ENCODE results near the gene THRA. TPM values are rescaled to one million over a fixed set of nuclear protein-coding genes. Genes with fewer than 3 reads are reported as not detected.

Gene THRA
- total RNA-seq, 4 donors from 2014 or later: 34.0 to 52.9 (median 44.8) TPM

GRCh38 chr17:40034426-40035161 is 28.2 kb upstream of the THRA start:
- peaks cover 18 to 30% of the 10 kb centered on the region in 2 donors for H3K4me1 ChIP-seq
- intact Hi-C loops (cut with DNase I): no loop called here
- 77 to 83% methylated on average over 8 of the region's 8 CpGs for WGBS, 2 donors
- no peak for DNase-seq
- peaks cover 23 to 32% of the 10 kb centered on the region in 2 donors for H3K36me3 ChIP-seq
- no peak overlapping the region for H3K27ac ChIP-seq
- no peak overlapping the region for H3K4me3 ChIP-seq (replicated peaks in 1 of 3)
- no peaks in the 10 kb centered on the region for H3K27me3 ChIP-seq
- TF ChIP-seq, protein P1, sequence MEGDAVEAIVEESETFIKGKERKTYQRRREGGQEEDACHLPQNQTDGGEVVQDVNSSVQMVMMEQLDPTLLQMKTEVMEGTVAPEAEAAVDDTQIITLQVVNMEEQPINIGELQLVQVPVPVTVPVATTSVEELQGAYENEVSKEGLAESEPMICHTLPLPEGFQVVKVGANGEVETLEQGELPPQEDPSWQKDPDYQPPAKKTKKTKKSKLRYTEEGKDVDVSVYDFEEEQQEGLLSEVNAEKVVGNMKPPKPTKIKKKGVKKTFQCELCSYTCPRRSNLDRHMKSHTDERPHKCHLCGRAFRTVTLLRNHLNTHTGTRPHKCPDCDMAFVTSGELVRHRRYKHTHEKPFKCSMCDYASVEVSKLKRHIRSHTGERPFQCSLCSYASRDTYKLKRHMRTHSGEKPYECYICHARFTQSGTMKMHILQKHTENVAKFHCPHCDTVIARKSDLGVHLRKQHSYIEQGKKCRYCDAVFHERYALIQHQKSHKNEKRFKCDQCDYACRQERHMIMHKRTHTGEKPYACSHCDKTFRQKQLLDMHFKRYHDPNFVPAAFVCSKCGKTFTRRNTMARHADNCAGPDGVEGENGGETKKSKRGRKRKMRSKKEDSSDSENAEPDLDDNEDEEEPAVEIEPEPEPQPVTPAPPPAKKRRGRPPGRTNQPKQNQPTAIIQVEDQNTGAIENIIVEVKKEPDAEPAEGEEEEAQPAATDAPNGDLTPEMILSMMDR (IDR thresholded peaks at IDR 0.05): no peak
- TF ChIP-seq POLR2A (IDR thresholded peaks at IDR 0.05): no peak
- H3K9me3 ChIP-seq: no peaks in the 10 kb centered on the region

- no peak overlapping the region for H3K4me3 ChIP-seq (replicated peaks in 1 of 3)
- 73 to 74% methylated on average over 4 to 10 of the region's 12 CpGs for WGBS, 2 donors
- DNase-seq: no peak
- no peaks in the 10 kb centered on the region for H3K27me3 ChIP-seq
- H3K9me3 ChIP-seq: no peaks in the 10 kb centered on the region
- TF ChIP-seq, protein P1 (IDR thresholded peaks at IDR 0.05): peak in 2 of 6 experiments; percentile 8 to 24
- no peak for TF ChIP-seq POLR2A (IDR thresholded peaks at IDR 0.05)
- intact Hi-C loops (cut with DNase I): no loop called here
- peaks cover 23 to 32% of the 10 kb centered on the region in 2 donors for H3K36me3 ChIP-seq
- no peak overlapping the region for H3K27ac ChIP-seq
- H3K4me1 ChIP-seq: peaks cover 19 to 30% of the 10 kb centered on the region in 2 donors
Measured at GRCh38 chr17:40035162-40035559, 27.6 kb upstream of the THRA start.

GRCh38 chr17:40038882-40039513 is 23.8 kb upstream of the THRA start:
- H3K36me3 ChIP-seq: peaks cover 0 to 4% of the 10 kb centered on the region in 2 donors
- intact Hi-C loops (cut with DNase I): no loop called here
- H3K4me1 ChIP-seq: peaks cover 15% of the 10 kb centered on the region in 2 donors
- TF ChIP-seq, protein P1 (IDR thresholded peaks at IDR 0.05): peak; percentile 11 to 73 (median 64)
- TF ChIP-seq POLR2A (IDR thresholded peaks at IDR 0.05): no peak
- H3K27me3 ChIP-seq: no peaks in the 10 kb centered on the region
- H3K27ac ChIP-seq: peak overlapping the region; percentile 54 to 76 (median 64)
- DNase-seq: peak; percentile 72 to 81
- no peak overlapping the region for H3K4me3 ChIP-seq (replicated peaks in 1 of 3)
- WGBS, 2 donors: 21 to 25% methylated on average over 10 to 11 of the region's 11 CpGs
- H3K9me3 ChIP-seq: no peaks in the 10 kb centered on the region

- Histone ChIP-seq H3K27me3 (no peaks in the 10 kb centered on the region), H3K9me3 (no peaks in the 10 kb centered on the region), H3K27ac (no peak overlapping the region), H3K4me3 (replicated peaks in 1 of 3) (no peak overlapping the region), H3K36me3 (no peaks in the 10 kb centered on the region), H3K4me1 (peaks cover 15% of the 10 kb centered on the region in 2 donors)
- intact Hi-C loops (cut with DNase I): no loop called here
- 96 to 98% methylated on average over 2 of the region's 2 CpGs for WGBS, 2 donors
- TF ChIP-seq, protein P1 (IDR thresholded peaks at IDR 0.05): no peak
- no peak for TF ChIP-seq POLR2A (IDR thresholded peaks at IDR 0.05)
- DNase-seq: no peak
Measured at GRCh38 chr17:40041196-40041595, 21.6 kb upstream of the THRA start.

Data from thyroid gland (tissue), 4 donors.